SK-N-MC (cell line): Measurements from ENCODE around the gene RIPK1.

Experiments
- EZH2 ChIP-seq: fragments of 200-600 bp; sonication (generic); IDR thresholded peaks from one replicate; pipeline ENCODE4 v1.6.1; 2017; ENCODE audit warnings: antibody characterized with exemption
- POLR2AphosphoS5 ChIP-seq: IDR thresholded peaks from 2 replicates; pipeline ENCODE4 v1.6.1; 2012; ENCODE audit warnings: mild to moderate bottlenecking, low read depth, low read length, borderline replicate concordance

DNA sequence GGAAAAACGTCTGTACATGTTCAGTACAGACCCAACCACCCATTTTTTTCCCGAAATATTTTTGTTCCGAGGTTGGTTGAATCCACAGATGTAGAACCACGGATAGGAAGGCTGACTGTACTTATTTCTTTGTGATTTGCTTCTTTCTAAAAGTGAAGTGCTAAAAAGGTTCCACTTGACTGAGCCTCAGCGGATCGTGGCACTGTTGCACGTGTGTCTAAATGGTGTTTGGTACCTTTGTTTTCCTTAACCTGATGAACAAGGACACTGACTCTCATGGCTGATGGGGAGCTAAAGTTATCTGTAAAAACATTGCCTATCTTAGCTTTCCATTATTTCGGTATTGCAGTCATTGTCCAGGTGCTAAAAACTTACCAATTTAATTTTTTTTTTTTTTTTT lies 56.4 kb downstream of the RIPK1 start:
- TF ChIP-seq EZH2 (no peak), POLR2AphosphoS5 (no peak)
